ENCODE data around the gene FUNDC2. TPM values are rescaled to one million over a fixed set of nuclear protein-coding genes. Genes with fewer than 3 reads are reported as not detected.

Gene FUNDC2
- total and polyA plus RNA-seq, 2 of the 4 experiments (the other 2 are of a cell fraction), result 42.5 to 51.7 TPM

- H3K4me1 ChIP-seq (ENCODE audit: control insufficient read depth, insufficient read depth, low read length), result peaks cover 6% of the 10 kb centered on the region
- peak overlapping the region; percentile 83 for H2AFZ ChIP-seq (replicated peaks; ENCODE audit: low read length, poor library complexity)
- H2AK9ac ChIP-seq (replicated peaks; ENCODE audit: low read depth, low read length, poor library complexity), result no peak overlapping the region
- dilution Hi-C loops (cut with HindIII; ENCODE audit: low sequenced_read_pairs, unreplicated experiment), result no loop called here
- H2BK5ac ChIP-seq (ENCODE audit: low read depth, low read length, poor library complexity, severe bottlenecking), result no peak overlapping the region
- peak overlapping the region; percentile 42; a peak in 1 of 4 replicates for H4K8ac ChIP-seq (ENCODE audit: low read depth in 2 of 2, low read length in 2 of 2)
- no peak overlapping the region for H3K18ac ChIP-seq (ENCODE audit: low read depth, low read length)
- H4K20me1 ChIP-seq (ENCODE audit: insufficient read depth, low read length), result no peaks in the 10 kb centered on the region
- H3K9me3 ChIP-seq (ENCODE audit: control insufficient read depth, insufficient read depth, low read length), result no peaks in the 10 kb centered on the region
- peak overlapping the region; percentile 8; the same call in 1 of the 2 replicates for H2AK5ac ChIP-seq (ENCODE audit: low read depth, low read length)
- no peaks in the 10 kb centered on the region for H3K9me1 ChIP-seq (ENCODE audit: insufficient read depth, low read length)
- no peak overlapping the region for H3K56ac ChIP-seq (ENCODE audit: extremely low read depth, insufficient read depth, low read length)
- peak overlapping the region; percentile 94 for H3K4me2 ChIP-seq (ENCODE audit: low read depth, low read length)
- intact Hi-C loops (cut with micrococcal nuclease), result loop anchor here (2.0 to 5.0 kb wide), 2 partner anchors 43 to 88 kb away; partner anchors contain the start of gene FUNDC2
- H3K14ac ChIP-seq (replicated peaks; ENCODE audit: low read depth, low read length), result peak overlapping the region; percentile 82; the same call in 1 of the 2 replicates
- DNase-seq (no peak), ATAC-seq (ENCODE audit: low read depth) (no peak)
- 0 out of 2 replicates have a peak overlapping the region, but pooled peaks have one; percentile 16 for H2BK120ac ChIP-seq (ENCODE audit: low read depth, low read length)
- TF ChIP-seq FOS (IDR thresholded peaks at IDR 0.05; ENCODE audit: low read depth, low read length) (no peak), MAZ (IDR thresholded peaks at IDR 0.05; ENCODE audit: borderline replicate concordance, low read depth, low read length) (no peak), NFE2L2 (IDR thresholded peaks at IDR 0.05; ENCODE audit: low read depth, low read length) (no peak), BHLHE40 (IDR thresholded peaks at IDR 0.05; ENCODE audit: low read depth, low read length) (no peak), RCOR1 (IDR thresholded peaks at IDR 0.05; ENCODE audit: insufficient replicate concordance, low read length) (no peak), RAD21 (IDR thresholded peaks at IDR 0.05; ENCODE audit: low read length) (no peak), MAFK (IDR thresholded peaks at IDR 0.05; ENCODE audit: low read depth, low read length) (no peak), SMC3 (IDR thresholded peaks at IDR 0.05; ENCODE audit: low read depth, low read length) (no peak), CEBPB (IDR thresholded peaks at IDR 0.05; ENCODE audit: low read depth, low read length) (no peak), POLR2A (IDR thresholded peaks at IDR 0.05; ENCODE audit: low read depth, low read length) (no peak), CTCF (conservative IDR thresholded peaks at IDR 0.05; ENCODE audit: low read depth, low read length) (no peak), ELK1 (IDR thresholded peaks at IDR 0.05; ENCODE audit: borderline replicate concordance, low read depth, low read length) (no peak), RFX5 (IDR thresholded peaks at IDR 0.05; ENCODE audit: low read depth, low read length) (no peak), USF2 (IDR thresholded peaks at IDR 0.05; ENCODE audit: low read depth, low read length) (no peak)
- CTCF ChIA-PET, result no interaction called here
- H3K27ac ChIP-seq (ENCODE audit: insufficient read depth, low read length), result peak overlapping the region; percentile 26; the same call in 1 of the 2 replicates
- no CpG with 5 or more reads among the region's 12 CpGs for WGBS, 2 experiments (ENCODE audit: extremely low coverage in 2 of 2, insufficient read length in 1 of 2)
- H2BK20ac ChIP-seq (ENCODE audit: low read depth, low read length), result no peak overlapping the region
- peak overlapping the region; percentile 40; the same call in 1 of the 2 replicates for H3K4ac ChIP-seq (ENCODE audit: low read depth, low read length)
- H3K4me3 ChIP-seq (ENCODE audit: insufficient read depth, low read depth, low read length), result peak overlapping the region; percentile 59
- no peak overlapping the region for H2BK15ac ChIP-seq (ENCODE audit: low read depth, low read length)
- peak overlapping the region; percentile 88 for H3K9ac ChIP-seq (ENCODE audit: low read depth, low read length)
- H3K23ac ChIP-seq (ENCODE audit: low read depth, low read length), result peak overlapping the region; percentile 93
- H4K91ac ChIP-seq (ENCODE audit: insufficient read depth, low read depth, low read length), result no peak overlapping the region
- H3K79me1 ChIP-seq (ENCODE audit: low read depth in 1 of 2, low read length in 2 of 2), result peaks cover 8 to 29% of the 10 kb centered on the region in 2 experiments; a peak in 3 of 4 replicates
- H4K5ac ChIP-seq (ENCODE audit: low read depth, low read length), result no peak overlapping the region
- H3K27me3 ChIP-seq (ENCODE audit: control insufficient read depth, insufficient read depth, low read length), result no peaks in the 10 kb centered on the region
- BruUV-seq (replicated peaks), result TSS peak; percentile 50
- POLR2A ChIA-PET (ENCODE audit: unreplicated experiment), result no interaction called here
- in situ Hi-C loops (cut with MboI; ENCODE audit: low sequenced_read_pairs), result no loop called here
- no peaks in the 10 kb centered on the region for H3K36me3 ChIP-seq (ENCODE audit: control insufficient read depth, insufficient read depth, low read length)
Measured at GRCh38 chrX:155070038-155070437, 43.4 kb downstream of the FUNDC2 start.

Measured in IMR-90 (cell line).